ENCODE data around the gene GALNT10.

GALNT10 gene

GRCh38 chr5:154179846-154180710 lies 10.5 kb upstream of the GALNT10 start:
- DNase-seq = no peak

GRCh38 chr5:154181161-154181560 lies 9.4 kb upstream of the GALNT10 start:
- DNase-seq = no peak

- DNase-seq = no peak
Observed at GRCh38 chr5:154189256-154189818, 1.2 kb upstream of the GALNT10 start.

- peak; percentile 73 for DNase-seq
Observed at GRCh38 chr5:154189819-154190594, 526 bp upstream of the GALNT10 start.

- no peak for DNase-seq
Observed at GRCh38 chr5:154191467-154192261, 1.1 kb downstream of the GALNT10 start.

GRCh38 chr5:154193283-154193682 lies 2.8 kb downstream of the GALNT10 start:
- DNase-seq = no peak

GRCh38 chr5:154193701-154194121 lies 3.2 kb downstream of the GALNT10 start:
- DNase-seq = no peak

- no peak for DNase-seq
Observed at GRCh38 chr5:154194345-154195329, 4.1 kb downstream of the GALNT10 start.

- DNase-seq = no peak
Observed at GRCh38 chr5:154196281-154196680, 5.7 kb downstream of the GALNT10 start.

GRCh38 chr5:154196955-154197652 lies 6.6 kb downstream of the GALNT10 start:
- DNase-seq = no peak

- peak; percentile 41 for DNase-seq
Observed at GRCh38 chr5:154197801-154198491, 7.4 kb downstream of the GALNT10 start.

GRCh38 chr5:154198611-154199230 lies 8.2 kb downstream of the GALNT10 start:
- DNase-seq = no peak

GRCh38 chr5:154199263-154199662 lies 8.7 kb downstream of the GALNT10 start:
- DNase-seq = no peak

GRCh38 chr5:154199671-154200220 lies 9.2 kb downstream of the GALNT10 start:
- no peak for DNase-seq

- no peak for DNase-seq
Observed at GRCh38 chr5:154200221-154200620, 9.7 kb downstream of the GALNT10 start.

GRCh38 chr5:154201108-154201769 lies 10.7 kb downstream of the GALNT10 start:
- no peak for DNase-seq

- peak; percentile 50 for DNase-seq
Observed at GRCh38 chr5:154202379-154203260, 12.1 kb downstream of the GALNT10 start.

Measured in stimulated activated CD4-positive, alpha-beta T cell treated with anti-CD3 and anti-CD28 coated beads, Interleukin-12 subunit alpha, Interleukin-12 subunit beta, amount 100 ng/mL, for 4 hours (primary cell).